GM04504 (cell line): ENCODE results near the gene ARHGEF7.

ENCODE experiments used
- DNase-seq: peaks from one replicate; pipeline ENCODE4 v3.0.0-alpha.2; 2012; ENCODE audit warnings: low read depth

ARHGEF7 gene

GRCh38 chr13:111325146-111325890 lies 210.2 kb downstream of the ARHGEF7 start:
- DNase-seq = no peak

- DNase-seq = no peak
Measured at GRCh38 chr13:111325941-111326620, 211.0 kb downstream of the ARHGEF7 start.

GRCh38 chr13:111326621-111326965 lies 211.5 kb downstream of the ARHGEF7 start:
- no peak for DNase-seq

GRCh38 chr13:111326981-111327642 lies 212.0 kb downstream of the ARHGEF7 start:
- no peak for DNase-seq

DNA sequence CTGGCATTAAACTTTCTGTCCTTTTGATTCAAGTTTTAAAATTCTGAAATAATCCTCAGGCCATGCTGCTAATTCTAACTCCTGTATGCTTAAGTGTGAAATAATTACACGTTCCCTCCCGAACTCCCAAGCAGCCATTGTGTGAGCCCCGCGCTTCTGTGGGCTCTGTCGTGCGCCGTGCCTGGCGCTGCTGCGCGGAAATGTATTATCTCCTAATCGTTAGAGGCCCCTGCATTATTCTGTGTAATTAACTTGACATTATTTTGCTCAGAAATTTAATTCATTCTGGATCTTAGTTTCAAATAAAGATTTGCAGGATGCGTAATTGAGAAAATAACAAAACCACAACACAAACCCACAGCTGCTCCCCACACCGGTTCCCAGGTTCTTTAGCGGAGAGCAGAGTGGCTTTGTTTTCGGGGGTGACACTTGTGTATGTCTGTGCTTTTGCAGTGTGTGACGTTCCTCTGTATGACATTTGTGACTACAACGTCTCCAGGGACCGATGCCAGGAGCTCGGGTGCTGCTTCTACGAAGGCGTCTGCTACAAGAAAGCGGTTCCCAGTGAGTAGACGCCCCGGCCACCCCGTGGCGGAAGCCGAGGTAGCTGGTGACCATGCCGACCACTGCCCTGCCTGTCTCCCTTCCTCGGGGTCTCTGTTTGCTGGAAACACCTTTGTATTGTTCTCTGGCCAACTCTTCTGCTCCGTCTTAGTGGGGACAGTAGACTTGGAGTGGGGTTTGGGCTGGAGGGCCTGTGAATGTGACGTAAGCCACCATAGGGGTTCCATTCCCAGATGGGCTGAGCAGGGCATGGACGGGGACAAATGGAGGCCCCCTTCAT lies 212.8 kb downstream of the ARHGEF7 start:
- no peak for DNase-seq

DNA sequence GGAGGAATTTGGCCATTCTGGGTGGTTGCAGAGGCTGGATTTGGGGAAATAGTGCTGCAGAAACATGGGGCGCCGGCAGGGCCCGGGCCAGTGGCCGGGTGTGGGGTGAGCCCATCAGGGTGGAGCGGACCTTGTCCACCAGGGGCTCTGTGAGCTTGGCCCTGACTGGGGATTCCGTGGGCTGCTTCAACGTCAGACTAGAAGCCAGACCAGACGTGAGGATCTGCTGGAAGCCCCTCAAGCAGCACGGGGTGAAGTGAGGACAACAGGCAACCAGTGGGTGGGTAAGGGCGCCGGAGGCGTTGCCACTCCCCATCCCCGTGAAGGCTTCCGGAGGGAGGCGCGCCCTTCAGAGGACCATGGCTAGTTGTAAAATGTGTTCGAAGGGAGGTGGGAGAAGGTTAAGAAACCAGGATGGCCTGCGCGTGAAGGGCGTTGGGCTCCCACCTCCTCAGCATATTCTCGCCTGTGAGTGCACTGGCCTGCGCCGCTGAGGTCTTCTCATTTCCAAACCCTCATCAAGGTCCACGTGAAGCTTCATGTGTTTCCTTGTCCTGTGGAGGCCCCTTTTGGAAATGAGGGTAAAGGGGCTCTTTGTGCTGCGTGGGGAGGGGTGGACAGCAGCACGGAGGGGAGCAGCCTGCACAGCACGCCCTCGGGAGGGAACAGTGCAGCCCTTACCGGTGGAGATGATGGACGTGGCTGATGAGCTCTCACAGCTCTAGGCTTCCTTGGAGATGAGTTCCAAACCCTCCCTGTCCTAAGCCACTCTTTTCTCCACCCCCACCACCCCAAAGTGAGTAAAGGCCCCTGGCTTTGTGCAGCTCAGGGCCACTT lies 213.7 kb downstream of the ARHGEF7 start:
- DNase-seq = no peak

GRCh38 chr13:111329641-111330040 lies 214.5 kb downstream of the ARHGEF7 start:
- DNase-seq = no peak

GRCh38 chr13:111330066-111330610 lies 215.0 kb downstream of the ARHGEF7 start:
- no peak for DNase-seq

DNA sequence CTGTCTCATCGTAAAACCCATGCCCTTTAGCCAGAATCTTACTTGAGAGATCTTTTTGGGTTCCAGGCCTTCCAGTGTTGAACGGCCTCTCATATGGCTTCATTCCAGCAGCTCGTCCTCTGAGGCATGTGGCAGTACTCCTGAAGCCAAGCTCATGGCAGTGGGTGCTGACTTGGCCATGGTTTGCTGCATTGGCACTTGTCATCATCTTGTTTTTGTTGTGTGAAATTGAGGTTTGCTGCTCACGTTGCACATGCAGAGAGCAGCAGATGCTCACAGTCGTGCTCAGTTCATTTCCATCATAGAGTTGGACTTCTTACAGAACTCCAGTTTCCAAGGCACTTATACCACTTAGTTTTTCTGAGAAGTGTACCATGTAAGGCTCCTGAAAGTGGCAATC lies 220.2 kb downstream of the ARHGEF7 start:
- no peak for DNase-seq

- DNase-seq = no peak
Measured at GRCh38 chr13:111336666-111337065, 221.6 kb downstream of the ARHGEF7 start.

DNA sequence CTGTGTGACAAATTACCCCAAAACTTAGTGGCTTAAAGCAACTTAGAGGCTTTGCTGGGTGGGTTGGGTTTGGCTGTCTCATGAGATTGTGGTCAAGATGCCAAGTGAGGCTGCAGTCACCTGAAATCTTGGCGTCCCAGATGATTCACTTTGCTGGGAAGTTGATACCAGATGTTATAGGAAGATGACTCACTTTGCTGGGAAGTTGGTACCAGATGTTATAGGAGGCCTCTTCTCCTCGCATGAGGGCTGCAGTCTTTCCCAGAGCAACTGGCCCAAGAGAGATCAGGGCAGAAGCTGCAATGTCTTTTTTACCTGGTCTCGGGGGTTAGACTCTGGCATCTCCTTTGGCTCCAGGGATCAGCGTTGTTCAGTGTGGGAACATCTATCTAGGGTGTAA lies 222.1 kb downstream of the ARHGEF7 start:
- DNase-seq = peak; percentile 76

GRCh38 chr13:111337741-111338140 lies 222.6 kb downstream of the ARHGEF7 start:
- no peak for DNase-seq

DNA sequence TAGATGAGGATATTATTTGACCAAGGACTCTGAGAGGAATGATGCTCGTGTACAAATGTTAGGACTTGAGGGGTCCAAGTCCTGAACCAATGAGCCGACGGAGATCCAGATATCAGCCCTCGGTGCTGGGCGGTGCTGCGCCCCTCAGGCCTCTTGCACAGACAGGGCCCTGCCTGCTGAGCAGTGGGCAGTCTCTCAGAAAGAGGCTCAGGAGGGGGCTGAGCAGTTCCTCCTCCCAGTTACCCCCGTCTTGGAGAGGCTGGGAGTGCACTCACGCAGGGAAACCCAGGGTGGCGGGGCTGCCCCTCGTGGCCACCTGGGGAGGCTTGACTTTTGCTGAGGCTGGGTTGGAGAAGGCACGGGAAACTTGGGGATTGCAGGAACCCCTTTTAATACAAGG lies 223.7 kb downstream of the ARHGEF7 start:
- no peak for DNase-seq

GRCh38 chr13:111339366-111340143 lies 224.4 kb downstream of the ARHGEF7 start:
- no peak for DNase-seq

- DNase-seq = no peak
Measured at GRCh38 chr13:111341886-111342285, 226.8 kb downstream of the ARHGEF7 start.

- DNase-seq = no peak
Measured at GRCh38 chr13:111342721-111343120, 227.6 kb downstream of the ARHGEF7 start.

DNA sequence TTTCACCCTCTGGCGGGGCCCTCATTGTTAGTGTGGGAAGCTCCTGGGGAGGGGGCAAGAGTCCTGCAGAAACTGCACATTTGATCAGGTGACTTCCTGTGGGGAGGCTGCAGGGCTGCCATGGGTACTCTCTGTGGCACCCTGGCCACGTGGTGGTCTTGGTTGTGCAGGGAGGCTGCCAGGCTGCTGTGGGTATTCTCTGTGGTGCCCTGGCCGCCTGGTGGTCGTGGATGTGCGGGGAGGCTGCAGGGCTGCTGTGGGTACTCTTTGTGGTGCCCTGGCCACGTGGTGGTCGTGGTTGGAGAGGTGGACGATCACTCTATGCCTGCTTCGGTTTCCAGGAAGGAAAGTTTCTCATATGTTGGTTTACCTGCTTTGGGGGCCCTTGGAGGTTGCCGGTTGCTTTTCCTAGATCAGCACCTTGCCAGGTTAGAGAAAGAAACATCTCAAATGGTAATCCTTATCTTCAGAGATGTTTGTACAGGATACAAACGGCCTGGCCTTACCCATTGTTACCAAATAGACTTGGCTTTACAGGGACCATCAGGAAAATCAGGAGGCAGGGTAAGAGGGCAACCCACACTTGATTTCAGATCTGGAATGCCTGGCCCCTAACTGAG lies 228.2 kb downstream of the ARHGEF7 start:
- DNase-seq = no peak

GRCh38 chr13:111344471-111345191 lies 229.5 kb downstream of the ARHGEF7 start:
- peak; percentile 20 for DNase-seq

GRCh38 chr13:111345682-111346081 lies 230.6 kb downstream of the ARHGEF7 start:
- no peak for DNase-seq
